HG02623 (cell line): ENCODE results near the gene IL6ST.
A peak's percentile ranks its signal among the peaks of the same experiment; 100 is the strongest.

Experiments
- ATAC-seq: cut with Tn5 transposase; IDR thresholded peaks from one replicate; pipeline ENCODE4 v1.9.1; 2021; ENCODE audit warnings: moderate library complexity; ENCODE audit not compliant: unreplicated experiment

Gene IL6ST

GRCh38 chr5:55923177-55923771 is 71.5 kb downstream of the IL6ST start:
- ATAC-seq = no peak

GRCh38 chr5:55921617-55922016 is 73.1 kb downstream of the IL6ST start:
- no peak for ATAC-seq

- no peak for ATAC-seq
Measured at GRCh38 chr5:55920784-55921183, 74.0 kb downstream of the IL6ST start.

GRCh38 chr5:55919625-55920024 is 75.1 kb downstream of the IL6ST start:
- peak; percentile 39 for ATAC-seq

GRCh38 chr5:55918087-55919035 is 76.4 kb downstream of the IL6ST start:
- no peak for ATAC-seq

- no peak for ATAC-seq
Measured at GRCh38 chr5:55917402-55918086, 77.2 kb downstream of the IL6ST start.

GRCh38 chr5:55916986-55917385 is 77.8 kb downstream of the IL6ST start:
- no peak for ATAC-seq

GRCh38 chr5:55915783-55916182 is 79.0 kb downstream of the IL6ST start:
- ATAC-seq = no peak

- ATAC-seq = no peak
Measured at GRCh38 chr5:55914971-55915370, 79.8 kb downstream of the IL6ST start.

- peak; percentile 91 for ATAC-seq
Measured at GRCh38 chr5:55913466-55914413, 81.0 kb downstream of the IL6ST start.

- ATAC-seq = no peak
Measured at GRCh38 chr5:55911784-55912653, 82.7 kb downstream of the IL6ST start.

GRCh38 chr5:55908804-55909203 is 86.0 kb downstream of the IL6ST start:
- no peak for ATAC-seq

- ATAC-seq = no peak
Measured at GRCh38 chr5:55907927-55908326, 86.8 kb downstream of the IL6ST start.

GRCh38 chr5:55905251-55905650 is 89.5 kb downstream of the IL6ST start:
- no peak for ATAC-seq

- no peak for ATAC-seq
Measured at GRCh38 chr5:55904152-55904551, 90.6 kb downstream of the IL6ST start.

GRCh38 chr5:55903121-55903701 is 91.6 kb downstream of the IL6ST start:
- peak; percentile 78 for ATAC-seq

GRCh38 chr5:55902696-55903095 is 92.1 kb downstream of the IL6ST start:
- ATAC-seq = no peak

- ATAC-seq = no peak
Measured at GRCh38 chr5:55900776-55901175, 94.0 kb downstream of the IL6ST start.

GRCh38 chr5:55900068-55900467 is 94.7 kb downstream of the IL6ST start:
- no peak for ATAC-seq
